Astrocyte (in vitro differentiated cells and primary cell): Measurements from ENCODE around the gene B9D1. TPM values are rescaled to one million over a fixed set of nuclear protein-coding genes. Genes with fewer than 3 reads are reported as not detected.

Experiments used
- DNase-seq: peaks from one replicate; pipeline ENCODE4 v3.0.0-alpha.2; 2010; ENCODE audit warnings: low read depth
- FAIRE-seq: peaks from 2 replicates; lab custom pipeline; 2011; peaks lifted over from hg19 to GRCh38; lab: Jason Lieb, UNC
- H2AFZ ChIP-seq: 2 replicates; pipeline ENCODE4 v1.6.0; 2012; ENCODE audit warnings: low read depth, low read length, inconsistent platforms
- H3K27ac ChIP-seq: 2 replicates; pipeline ENCODE4 v1.5.1; 2011; ENCODE audit warnings: low read depth, low read length, inconsistent platforms
- H3K27me3 ChIP-seq: 2 replicates; pipeline ENCODE4 v1.6.0; 2011; ENCODE audit warnings: low read length, inconsistent platforms; ENCODE audit not compliant: insufficient read depth
- H3K36me3 ChIP-seq: 2 replicates; pipeline ENCODE4 v1.5.1; 2011; ENCODE audit warnings: low read length, inconsistent platforms; ENCODE audit not compliant: insufficient read depth
- H3K4me1 ChIP-seq: 2 replicates; pipeline ENCODE4 v1.5.1; 2011; ENCODE audit warnings: low read length, inconsistent platforms; ENCODE audit not compliant: insufficient read depth
- H3K4me2 ChIP-seq: 2 replicates; pipeline ENCODE4 v1.6.0; 2012; ENCODE audit warnings: low read length, inconsistent platforms
- H3K4me3 ChIP-seq: 2 replicates; pipeline ENCODE4 v1.5.1; 2011; ENCODE audit warnings: low read depth, mild to moderate bottlenecking, low read length, inconsistent platforms; ENCODE audit not compliant: insufficient read depth
- H3K79me2 ChIP-seq: 2 replicates; pipeline ENCODE4 v1.6.0; 2012; ENCODE audit warnings: mild to moderate bottlenecking, low read length, inconsistent platforms; ENCODE audit not compliant: insufficient read depth
- H3K9ac ChIP-seq: 2 replicates; pipeline ENCODE4 v1.6.0; 2012; ENCODE audit warnings: mild to moderate bottlenecking, low read length, inconsistent platforms
- H3K9me3 ChIP-seq: 2 replicates; pipeline ENCODE4 v1.5.1; 2012; ENCODE audit warnings: low read depth, mild to moderate bottlenecking, low read length, inconsistent platforms; ENCODE audit not compliant: insufficient read depth
- H4K20me1 ChIP-seq: 2 replicates; pipeline ENCODE4 v1.6.0; 2012; ENCODE audit warnings: low read length, inconsistent platforms; ENCODE audit not compliant: insufficient read depth
- H3K27ac Mint-ChIP-seq: one replicate; pipeline ENCODE4 v1.8.0; 2021; ENCODE audit warnings: mild to moderate bottlenecking, mixed read lengths; ENCODE audit not compliant: unreplicated experiment
- H3K27me3 Mint-ChIP-seq: one replicate; pipeline ENCODE4 v1.8.0; 2021; ENCODE audit warnings: low read depth, mixed read lengths; ENCODE audit not compliant: unreplicated experiment
- H3K36me3 Mint-ChIP-seq: one replicate; pipeline ENCODE4 v1.8.0; 2021; ENCODE audit warnings: low read depth, mixed read lengths; ENCODE audit not compliant: unreplicated experiment
- H3K4me1 Mint-ChIP-seq: one replicate; pipeline ENCODE4 v1.8.0; 2021; ENCODE audit warnings: low read depth, mixed read lengths; ENCODE audit not compliant: unreplicated experiment
- H3K4me3 Mint-ChIP-seq: one replicate; pipeline ENCODE4 v1.8.0; 2021; ENCODE audit warnings: mild to moderate bottlenecking, moderate library complexity, mixed read lengths; ENCODE audit not compliant: unreplicated experiment
- H3K9me3 Mint-ChIP-seq: one replicate; pipeline ENCODE4 v1.8.0; 2021; ENCODE audit warnings: mild to moderate bottlenecking, mixed read lengths; ENCODE audit not compliant: unreplicated experiment
- CTCF ChIP-seq: IDR thresholded peaks from 2 replicates; pipeline ENCODE4 v1.5.1; 2011; ENCODE audit warnings: low read depth, mild to moderate bottlenecking, inconsistent platforms, low read length, moderate library complexity; ENCODE audit not compliant: insufficient read depth
- EZH2 ChIP-seq: IDR thresholded peaks from 2 replicates; pipeline ENCODE4 v1.6.1; 2012; ENCODE audit warnings: mild to moderate bottlenecking, low read length, inconsistent platforms; ENCODE audit not compliant: insufficient read depth
- total RNA-seq: library from RNA; stranded (reverse); gene quantifications from 2 replicates; pipeline ENCODE4 v1.2.1, GENCODE V29; 2021

The B9D1 gene
- total RNA-seq, 1 donor from 2014 or later, result 10.2 TPM

GRCh38 chr17:19315104-19315503 is 47.4 kb downstream of the B9D1 start:
- peaks cover 7% of the 10 kb centered on the region for H4K20me1 ChIP-seq
- H3K4me3 Mint-ChIP-seq, result no peak overlapping the region
- H3K9me3 Mint-ChIP-seq, result no peaks in the 10 kb centered on the region
- peaks cover 17% of the 10 kb centered on the region for H3K36me3 Mint-ChIP-seq
- H2AFZ ChIP-seq, result no peak overlapping the region
- H3K27ac Mint-ChIP-seq, result no peak overlapping the region
- no peaks in the 10 kb centered on the region for H3K9me3 ChIP-seq
- peaks cover 6% of the 10 kb centered on the region for H3K36me3 ChIP-seq
- H3K9ac ChIP-seq, result no peak overlapping the region
- no peak for FAIRE-seq
- H3K27ac ChIP-seq, result no peak overlapping the region
- no peak for TF ChIP-seq EZH2
- no peak for TF ChIP-seq CTCF
- H3K79me2 ChIP-seq, result peaks cover 4% of the 10 kb centered on the region
- H3K4me1 Mint-ChIP-seq, result peaks cover 12% of the 10 kb centered on the region
- H3K4me3 ChIP-seq, result no peak overlapping the region
- H3K4me2 ChIP-seq, result no peak overlapping the region
- no peaks in the 10 kb centered on the region for H3K27me3 Mint-ChIP-seq
- H3K27me3 ChIP-seq, result no peaks in the 10 kb centered on the region
- H3K4me1 ChIP-seq, result peaks cover 29% of the 10 kb centered on the region
- DNase-seq, result no peak

GRCh38 chr17:19313746-19314651 is 48.5 kb downstream of the B9D1 start:
- H3K27ac Mint-ChIP-seq, result no peak overlapping the region

More at GRCh38 chr17:19313746-19314651, 48.5 kb downstream of the B9D1 start:
- Histone ChIP-seq H3K27me3 (no peaks in the 10 kb centered on the region), H2AFZ (no peak overlapping the region), H3K27ac (no peak overlapping the region), H4K20me1 (peaks cover 7% of the 10 kb centered on the region), H3K4me2 (no peak overlapping the region), H3K4me3 (no peak overlapping the region), H3K4me1 (peaks cover 29% of the 10 kb centered on the region), H3K9ac (no peak overlapping the region), H3K9me3 (no peaks in the 10 kb centered on the region), H3K79me2 (peaks cover 4% of the 10 kb centered on the region), H3K36me3 (peaks cover 6% of the 10 kb centered on the region)
- H3K36me3 Mint-ChIP-seq, result peaks cover 21% of the 10 kb centered on the region
- H3K4me1 Mint-ChIP-seq, result peaks cover 18% of the 10 kb centered on the region
- H3K9me3 Mint-ChIP-seq, result no peaks in the 10 kb centered on the region
- FAIRE-seq, result no peak
- no peaks in the 10 kb centered on the region for H3K27me3 Mint-ChIP-seq
- no peak for DNase-seq
- no peak for TF ChIP-seq CTCF
- no peak for TF ChIP-seq EZH2
- no peak overlapping the region for H3K4me3 Mint-ChIP-seq
